HG02981 (cell line): Measurements from ENCODE around the gene NUTF2.
"Not testable (repeated sequence)": the region's sequence is repeated elsewhere in the genome, so short reads cannot be mapped to it uniquely, and the experiment has no call there.

Experiments
- ATAC-seq: cut with Tn5 transposase; IDR thresholded peaks from one replicate; pipeline ENCODE4 v1.9.1; 2021; ENCODE audit warnings: mild to moderate bottlenecking, moderate library complexity; ENCODE audit not compliant: unreplicated experiment

NUTF2 gene

GRCh38 chr16:67837190-67837589 is 9.5 kb upstream of the NUTF2 start:
- not testable (repeated sequence) for ATAC-seq

- ATAC-seq = no peak
Measured at GRCh38 chr16:67837811-67838210, 8.9 kb upstream of the NUTF2 start.

- ATAC-seq = no peak
Measured at GRCh38 chr16:67841198-67841815, 5.4 kb upstream of the NUTF2 start.

GRCh38 chr16:67841816-67842508 is 4.8 kb upstream of the NUTF2 start, which contains the start of gene THAP11:
Gene THAP11 (plus strand): TSS chr16:67842320. CDS start chr16:67842555, 235 bp downstream.
- peak; percentile 43 for ATAC-seq

- peak; percentile 4 for ATAC-seq
Measured at GRCh38 chr16:67842509-67843342, 4.0 kb upstream of the NUTF2 start.

GRCh38 chr16:67843343-67843765 is 3.4 kb upstream of the NUTF2 start:
- ATAC-seq = no peak

- no peak for ATAC-seq
Measured at GRCh38 chr16:67844497-67844896, 2.2 kb upstream of the NUTF2 start.

GRCh38 chr16:67845291-67846062 is 1.3 kb upstream of the NUTF2 start:
- no peak for ATAC-seq

GRCh38 chr16:67846063-67846319 is 742 bp upstream of the NUTF2 start:
- no peak for ATAC-seq

- ATAC-seq = peak; percentile 32
Measured at GRCh38 chr16:67847064-67847861, 530 bp downstream of the NUTF2 start, which contains the start of gene CENPT. Gene CENPT (minus strand): TSS chr16:67847693. CDS start chr16:67833859, 13,834 bp downstream.

- no peak for ATAC-seq
Measured at GRCh38 chr16:67848118-67848517, 1.4 kb downstream of the NUTF2 start.

GRCh38 chr16:67853670-67854069 is 6.9 kb downstream of the NUTF2 start:
- ATAC-seq = no peak

- ATAC-seq = no peak
Measured at GRCh38 chr16:67855789-67856188, 9.1 kb downstream of the NUTF2 start.

- ATAC-seq = no peak
Measured at GRCh38 chr16:67856927-67857546, 10.3 kb downstream of the NUTF2 start.

- no peak for ATAC-seq
Measured at GRCh38 chr16:67857547-67858233, 11.0 kb downstream of the NUTF2 start.

GRCh38 chr16:67858500-67858899 is 11.8 kb downstream of the NUTF2 start:
- ATAC-seq = no peak

- ATAC-seq = no peak
Measured at GRCh38 chr16:67860589-67861398, 14.1 kb downstream of the NUTF2 start.

GRCh38 chr16:67861877-67862276 is 15.1 kb downstream of the NUTF2 start:
- ATAC-seq = no peak
